IMR-90 (cell line): Measurements from ENCODE around the gene RNF111. TPM values are rescaled to one million over a fixed set of nuclear protein-coding genes. Genes with fewer than 3 reads are reported as not detected.

Source experiments
- ATAC-seq: fragments of 200-7000 bp; cut with Tn5 transposase; 2 replicates; pipeline ENCODE4 v1.9.1; 2020; ENCODE audit warnings: low read depth, mild to moderate bottlenecking, moderate library complexity
- BruUV-seq: library from RNA; stranded (reverse); fragments of 400-500 nt; replicated peaks from 2 replicates; lab custom pipeline; 2021; lab: Mats Ljungman, UMichigan
- CTCF ChIA-PET: fragments of 300-600 bp; formaldehyde crosslinking; extraction: SDS; loops from one replicate; lab custom pipeline; 2021; ENCODE audit warnings: antibody characterized with exemption; lab: Yijun Ruan, JAX
- POLR2A ChIA-PET: fragments of 300-600 bp; sonication (Branson Sonifier 250); formaldehyde crosslinking; loops from one replicate; lab custom pipeline; 2022; ENCODE audit warnings: antibody characterized with exemption; ENCODE audit not compliant: unreplicated experiment; lab: Charles Lee
- DNase-seq: peaks from one replicate; pipeline ENCODE4 v3.0.0; 2013
- H2AFZ ChIP-seq: replicated peaks from 2 replicates; pipeline ENCODE3; 2013; ENCODE audit warnings: low read length, mild to moderate bottlenecking; ENCODE audit not compliant: poor library complexity
- H2AK5ac ChIP-seq: 2 replicates; pipeline ENCODE4 v1.6.1; 2013; ENCODE audit warnings: low read depth, low read length, inconsistent platforms
- H2AK9ac ChIP-seq: replicated peaks from 2 replicates; pipeline ENCODE3; 2013; ENCODE audit warnings: mild to moderate bottlenecking, low read depth, low read length, moderate library complexity; ENCODE audit not compliant: poor library complexity
- H2BK120ac ChIP-seq: 2 replicates; pipeline ENCODE4 v1.6.1; 2013; ENCODE audit warnings: low read depth, low read length, inconsistent platforms
- H2BK15ac ChIP-seq: 3 replicates; pipeline ENCODE4 v1.6.1; 2013; ENCODE audit warnings: low read depth, low read length, inconsistent platforms
- H2BK20ac ChIP-seq: 2 replicates; pipeline ENCODE4 v1.6.1; 2013; ENCODE audit warnings: low read depth, mild to moderate bottlenecking, inconsistent platforms, low read length, moderate library complexity
- H2BK5ac ChIP-seq: 2 replicates; pipeline ENCODE4 v1.6.1; 2013; ENCODE audit warnings: mild to moderate bottlenecking, low read depth, low read length, inconsistent platforms; ENCODE audit not compliant: poor library complexity, severe bottlenecking
- H3K14ac ChIP-seq: replicated peaks from 2 replicates; pipeline ENCODE4 v1.6.1; 2013; ENCODE audit warnings: low read depth, low read length, inconsistent platforms
- H3K18ac ChIP-seq: 2 replicates; pipeline ENCODE4 v1.6.1; 2013; ENCODE audit warnings: low read depth, low read length, control low read depth
- H3K23ac ChIP-seq: 2 replicates; pipeline ENCODE4 v1.6.1; 2013; ENCODE audit warnings: low read depth, low read length, inconsistent platforms
- H3K27ac ChIP-seq: 2 replicates; pipeline ENCODE4 v1.5.1; 2013; ENCODE audit warnings: mild to moderate bottlenecking, control low read depth, low read length; ENCODE audit not compliant: insufficient read depth
- H3K27me3 ChIP-seq: 2 replicates; pipeline ENCODE4 v1.6.1; 2013; ENCODE audit warnings: low read length; ENCODE audit not compliant: control insufficient read depth, insufficient read depth
- H3K36me3 ChIP-seq: 2 replicates; pipeline ENCODE4 v1.6.1; 2013; ENCODE audit warnings: low read length, mixed read lengths; ENCODE audit not compliant: control insufficient read depth, insufficient read depth
- H3K4ac ChIP-seq: 2 replicates; pipeline ENCODE4 v1.6.1; 2013; ENCODE audit warnings: low read depth, low read length, inconsistent platforms
- H3K4me1 ChIP-seq: 2 replicates; pipeline ENCODE4 v1.6.1; 2013; ENCODE audit warnings: low read length, mixed read lengths; ENCODE audit not compliant: control insufficient read depth, insufficient read depth
- H3K4me2 ChIP-seq: 2 replicates; pipeline ENCODE4 v1.6.1; 2013; ENCODE audit warnings: low read depth, mild to moderate bottlenecking, control low read depth, low read length, moderate library complexity
- H3K4me3 ChIP-seq: 2 replicates; pipeline ENCODE4 v1.5.1; 2013; ENCODE audit warnings: low read depth, mild to moderate bottlenecking, control low read depth, low read length, moderate library complexity; ENCODE audit not compliant: insufficient read depth
- H3K56ac ChIP-seq: 2 replicates; pipeline ENCODE4 v1.6.1; 2013; ENCODE audit warnings: low read length, inconsistent platforms; ENCODE audit not compliant: insufficient read depth; ENCODE audit errors: extremely low read depth
- H3K79me1 ChIP-seq, 2 experiments: 2 replicates each; pipeline ENCODE4 v1.6.1; 2013; ENCODE audit warnings: low read length in 2 of 2, inconsistent platforms in 1 of 2, low read depth in 1 of 2
- H3K9ac ChIP-seq: 2 replicates; pipeline ENCODE4 v1.6.1; 2013; ENCODE audit warnings: low read depth, low read length, control low read depth
- H3K9me1 ChIP-seq: 2 replicates; pipeline ENCODE4 v1.6.1; 2013; ENCODE audit warnings: low read length, inconsistent platforms; ENCODE audit not compliant: insufficient read depth
- H3K9me3 ChIP-seq: 2 replicates; pipeline ENCODE4 v1.6.1; 2013; ENCODE audit warnings: low read length; ENCODE audit not compliant: control insufficient read depth, insufficient read depth
- H4K20me1 ChIP-seq: 2 replicates; pipeline ENCODE4 v1.6.1; 2013; ENCODE audit warnings: low read length, inconsistent platforms; ENCODE audit not compliant: insufficient read depth
- H4K5ac ChIP-seq: 2 replicates; pipeline ENCODE4 v1.6.1; 2013; ENCODE audit warnings: mild to moderate bottlenecking, low read depth, low read length, control low read depth
- H4K8ac ChIP-seq, 2 experiments: 2 replicates each; pipeline ENCODE4 v1.6.1; 2013; ENCODE audit warnings: low read depth in 2 of 2, low read length in 2 of 2, control low read depth in 1 of 2, inconsistent platforms in 1 of 2
- H4K91ac ChIP-seq: 2 replicates; pipeline ENCODE4 v1.6.1; 2013; ENCODE audit warnings: low read depth, low read length, inconsistent platforms; ENCODE audit not compliant: insufficient read depth
- MAZ ChIP-seq: IDR thresholded peaks from 2 replicates; pipeline ENCODE4 v1.6.1; 2012; ENCODE audit warnings: low read depth, mild to moderate bottlenecking, low read length, improper control_type of control experiment, moderate library complexity, borderline replicate concordance
- NFE2L2 ChIP-seq: fragments of 150-350 bp; IDR thresholded peaks from 2 replicates; pipeline ENCODE4 v1.6.1; 2016; ENCODE audit warnings: low read depth, mild to moderate bottlenecking, low read length
- POLR2A ChIP-seq: IDR thresholded peaks from 2 replicates; pipeline ENCODE4 v1.6.1; 2012; ENCODE audit warnings: mild to moderate bottlenecking, low read depth, low read length
- USF2 ChIP-seq: fragments of 150-350 bp; IDR thresholded peaks from 2 replicates; pipeline ENCODE4 v1.6.1; 2017; ENCODE audit warnings: mild to moderate bottlenecking, antibody characterized with exemption, low read length, low read depth
- WGBS, 2 experiments: methylation state at CpG; one replicate each; pipeline versions ENCODE4 v1.1.5 to v1.1.7; 2013; ENCODE audit warnings: missing lambda C conversion rate in 2 of 2; ENCODE audit not compliant: insufficient read length in 1 of 2; ENCODE audit errors: extremely low coverage in 2 of 2; 5-methylcytosine and 5-hydroxymethylcytosine counted together
- dilution Hi-C: fragments of 300-500 bp; cut with HindIII; formaldehyde crosslinking; loops from one replicate; pipeline ENCODE4 v1.14.3; 2018; ENCODE audit warnings: low sequenced_read_pairs; ENCODE audit not compliant: unreplicated experiment
- in situ Hi-C: fragments of 300-500 bp; cut with MboI; formaldehyde crosslinking; loops from 3 replicates; pipeline ENCODE4 v1.14.3; 2019; ENCODE audit warnings: low sequenced_read_pairs, inconsistent platforms, mixed read lengths
- intact Hi-C: fragments of 100-400 bp; cut with micrococcal nuclease; formaldehyde crosslinking; loops from 2 replicates; pipeline ENCODE4 v1.10.0; 2022
- polyA plus RNA-seq, 3 experiments: library from polyadenylated mRNA; depleted of rRNA; stranded (reverse); fragments of >200 nt; gene quantifications; 2 replicates each; pipeline ENCODE4 v1.2.3, GENCODE V29; 2012; ENCODE audit warnings: low replicate concordance in 1 of 3
- total RNA-seq: library from RNA; depleted of rRNA; stranded (reverse); fragments of >200 nt; gene quantifications from 2 replicates; pipeline ENCODE4 v1.2.3, GENCODE V29; 2012

The RNF111 gene
- total and polyA plus RNA-seq, 2 of the 4 experiments (the other 2 are of a cell fraction) = 13.5 to 20.1 TPM

GRCh38 chr15:59013246-59013873, 25.9 kb downstream of the RNF111 start:
- dilution Hi-C loops = no loop called here
- intact Hi-C loops = no loop called here
- 80% methylated on average over 1 of the region's 3 CpGs; no CpG with 5 or more reads in 1 of the 2 experiments for WGBS, 2 experiments

More at GRCh38 chr15:59013246-59013873, 25.9 kb downstream of the RNF111 start:
- Histone ChIP-seq H3K4me1 (peaks cover 9% of the 10 kb centered on the region), H3K18ac (no peak overlapping the region), H3K23ac (no peak overlapping the region), H4K20me1 (peaks cover 58% of the 10 kb centered on the region), H3K9me1 (peaks cover 2% of the 10 kb centered on the region; the same call in 1 of the 2 replicates), H3K36me3 (peaks cover 10% of the 10 kb centered on the region; the same call in 1 of the 2 replicates), H4K5ac (no peak overlapping the region), H2AFZ (no peak overlapping the region), H3K9me3 (no peaks in the 10 kb centered on the region), H2BK15ac (no peak overlapping the region), H3K14ac (no peak overlapping the region), H3K4me3 (no peak overlapping the region), H3K27ac (no peak overlapping the region), H3K4ac (no peak overlapping the region), H3K27me3 (no peaks in the 10 kb centered on the region), H3K9ac (no peak overlapping the region), H4K8ac (no peak overlapping the region), H3K79me1 (peaks cover 37 to 70% of the 10 kb centered on the region in 2 experiments), H2AK9ac (no peak overlapping the region), H2BK120ac (no peak overlapping the region), H2BK20ac (no peak overlapping the region), H2BK5ac (no peak overlapping the region), H3K4me2 (no peak overlapping the region; the same call in 1 of the 2 replicates), H4K91ac (no peak overlapping the region), H2AK5ac (no peak overlapping the region), H3K56ac (no peak overlapping the region)
- in situ Hi-C loops = no loop called here
- DNase-seq = peak; percentile 22
- ChIA-PET CTCF (no interaction called here), POLR2A (no interaction called here)
- ATAC-seq = peak; percentile 37; the same call in 1 of the 2 replicates
- TF ChIP-seq MAZ = no peak
- no peak for TF ChIP-seq POLR2A
- no peak for TF ChIP-seq USF2
- no peak for TF ChIP-seq NFE2L2
- no TSS peak for BruUV-seq
